HPDE6-E6E7 (cell line): ENCODE measurements around the gene ATP2C2.

ENCODE experiments used
- DNase-seq: peaks from one replicate; pipeline ENCODE4 v3.0.0; 2011; ENCODE audit warnings: missing footprints; ENCODE audit errors: extremely low spot score

Gene ATP2C2

GRCh38 chr16:84475643-84476240, 107.4 kb downstream of the ATP2C2 start:
- no peak for DNase-seq

GRCh38 chr16:84476401-84476800, 108.1 kb downstream of the ATP2C2 start:
- DNase-seq: no peak

- no peak for DNase-seq
These were observed 109.3 kb downstream of the ATP2C2 start for GRCh38 chr16:84477661-84478060.

GRCh38 chr16:84478172-84478947, 110.0 kb downstream of the ATP2C2 start:
- DNase-seq: no peak

- DNase-seq: no peak
These were observed 111.5 kb downstream of the ATP2C2 start for GRCh38 chr16:84479716-84480450.

- DNase-seq: no peak
These were observed 112.9 kb downstream of the ATP2C2 start for GRCh38 chr16:84481051-84481735.

- DNase-seq: no peak
These were observed 113.9 kb downstream of the ATP2C2 start for GRCh38 chr16:84482001-84482891.

GRCh38 chr16:84482951-84483881, 114.9 kb downstream of the ATP2C2 start:
- no peak for DNase-seq

GRCh38 chr16:84483882-84484565, 115.7 kb downstream of the ATP2C2 start:
- DNase-seq: no peak

- no peak for DNase-seq
These were observed 116.4 kb downstream of the ATP2C2 start for GRCh38 chr16:84484579-84485254.

- DNase-seq: no peak
These were observed 117.1 kb downstream of the ATP2C2 start for GRCh38 chr16:84485255-84486010.

- no peak for DNase-seq
These were observed 117.8 kb downstream of the ATP2C2 start for GRCh38 chr16:84486126-84486525.

- DNase-seq: no peak
These were observed 118.4 kb downstream of the ATP2C2 start for GRCh38 chr16:84486551-84487235.

- no peak for DNase-seq
These were observed 119.0 kb downstream of the ATP2C2 start for GRCh38 chr16:84487358-84487757.

- DNase-seq: no peak
These were observed 120.8 kb downstream of the ATP2C2 start for GRCh38 chr16:84489131-84489530.

GRCh38 chr16:84495506-84495905, 127.2 kb downstream of the ATP2C2 start:
- no peak for DNase-seq

GRCh38 chr16:84496991-84497390, 128.7 kb downstream of the ATP2C2 start:
- DNase-seq: no peak
